Bronchial epithelial cell (primary cell): ENCODE measurements around the gene NLRC5. TPM values are rescaled to one million over a fixed set of nuclear protein-coding genes. Genes with fewer than 3 reads are reported as not detected.

Experiments used
- DNase-seq: peaks from one replicate; pipeline ENCODE4 v3.0.0-alpha.2; 2010; ENCODE audit warnings: low read depth
- FAIRE-seq: peaks from 2 replicates; lab custom pipeline; 2011; peaks lifted over from hg19 to GRCh38; lab: Jason Lieb, UNC
- H3K27me3 ChIP-seq: 2 replicates; pipeline ENCODE4 v1.5.1; 2011; ENCODE audit warnings: low read length; ENCODE audit not compliant: control insufficient read depth, insufficient read depth
- H3K36me3 ChIP-seq: 2 replicates; pipeline ENCODE4 v1.5.1; 2011; ENCODE audit warnings: low read length; ENCODE audit not compliant: control insufficient read depth, insufficient read depth
- H3K4me3 ChIP-seq: 2 replicates; pipeline ENCODE4 v1.5.1; 2011; ENCODE audit warnings: mild to moderate bottlenecking, low read depth, low read length, control low read depth
- total RNA-seq: library from RNA; depleted of rRNA; stranded (reverse); fragments of >200 nt; gene quantifications from 2 replicates; pipeline ENCODE4 v1.2.1, GENCODE V29; 2014
- TF ChIP-seq, protein P1 (sequence below): IDR thresholded peaks from 2 replicates; pipeline ENCODE4 v1.5.1; 2011; ENCODE audit warnings: mild to moderate bottlenecking, moderate library complexity, low read length, control low read depth, inconsistent platforms; ENCODE audit not compliant: insufficient read depth, severe bottlenecking

NLRC5 gene
- total RNA-seq, 1 donor from 2014 or later: 2.1 TPM

DNA sequence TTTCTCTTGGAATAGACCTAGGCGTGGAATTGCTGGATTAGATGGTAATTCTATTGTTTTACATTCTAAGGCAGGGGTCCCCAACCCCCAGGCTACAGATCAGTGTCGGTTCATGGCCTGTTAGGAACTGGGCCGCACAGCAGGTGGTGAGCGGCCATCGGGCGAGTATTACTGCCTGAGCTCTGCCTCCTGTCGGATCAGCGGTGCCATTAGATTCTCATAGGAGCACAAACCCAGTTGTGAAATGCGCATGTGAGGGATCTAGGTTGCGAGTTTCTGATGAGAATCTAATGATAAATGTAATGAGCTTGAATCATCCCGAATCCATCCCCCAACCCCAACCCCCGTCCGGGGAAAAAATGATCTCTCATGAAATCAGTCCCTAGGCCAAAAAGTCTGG lies 23.0 kb downstream of the NLRC5 start:
- no peak for DNase-seq
- no peak for FAIRE-seq

DNA sequence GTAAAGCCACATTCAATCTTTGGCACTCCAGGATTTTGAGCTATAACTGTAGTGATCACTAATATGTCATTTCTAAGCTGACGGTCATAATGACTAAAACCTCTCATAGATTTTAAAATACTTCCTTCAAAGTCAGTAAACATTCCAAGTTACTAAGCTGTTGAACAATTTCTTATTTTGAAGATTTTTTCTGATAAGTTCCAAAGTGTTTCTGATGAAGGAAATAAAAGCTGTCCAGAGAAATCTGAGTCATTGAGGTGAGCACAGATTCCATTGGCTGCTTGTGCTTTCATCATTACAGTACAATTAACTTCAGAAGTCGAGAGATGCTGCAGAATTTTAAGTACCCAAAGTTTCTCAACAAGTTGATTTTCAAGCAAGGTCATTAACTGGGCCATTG lies 23.9 kb downstream of the NLRC5 start:
- TF ChIP-seq, protein P1, sequence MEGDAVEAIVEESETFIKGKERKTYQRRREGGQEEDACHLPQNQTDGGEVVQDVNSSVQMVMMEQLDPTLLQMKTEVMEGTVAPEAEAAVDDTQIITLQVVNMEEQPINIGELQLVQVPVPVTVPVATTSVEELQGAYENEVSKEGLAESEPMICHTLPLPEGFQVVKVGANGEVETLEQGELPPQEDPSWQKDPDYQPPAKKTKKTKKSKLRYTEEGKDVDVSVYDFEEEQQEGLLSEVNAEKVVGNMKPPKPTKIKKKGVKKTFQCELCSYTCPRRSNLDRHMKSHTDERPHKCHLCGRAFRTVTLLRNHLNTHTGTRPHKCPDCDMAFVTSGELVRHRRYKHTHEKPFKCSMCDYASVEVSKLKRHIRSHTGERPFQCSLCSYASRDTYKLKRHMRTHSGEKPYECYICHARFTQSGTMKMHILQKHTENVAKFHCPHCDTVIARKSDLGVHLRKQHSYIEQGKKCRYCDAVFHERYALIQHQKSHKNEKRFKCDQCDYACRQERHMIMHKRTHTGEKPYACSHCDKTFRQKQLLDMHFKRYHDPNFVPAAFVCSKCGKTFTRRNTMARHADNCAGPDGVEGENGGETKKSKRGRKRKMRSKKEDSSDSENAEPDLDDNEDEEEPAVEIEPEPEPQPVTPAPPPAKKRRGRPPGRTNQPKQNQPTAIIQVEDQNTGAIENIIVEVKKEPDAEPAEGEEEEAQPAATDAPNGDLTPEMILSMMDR: no peak
- peak; percentile 61 for DNase-seq
- FAIRE-seq: no peak
- Histone ChIP-seq H3K27me3 (no peaks in the 10 kb centered on the region), H3K4me3 (no peak overlapping the region), H3K36me3 (no peaks in the 10 kb centered on the region)

More for the DNA sequence above, 23.0 kb downstream of the NLRC5 start:
- TF ChIP-seq, protein P1: no peak
- no peaks in the 10 kb centered on the region for H3K36me3 ChIP-seq
- no peak overlapping the region for H3K4me3 ChIP-seq
- no peaks in the 10 kb centered on the region for H3K27me3 ChIP-seq

DNA sequence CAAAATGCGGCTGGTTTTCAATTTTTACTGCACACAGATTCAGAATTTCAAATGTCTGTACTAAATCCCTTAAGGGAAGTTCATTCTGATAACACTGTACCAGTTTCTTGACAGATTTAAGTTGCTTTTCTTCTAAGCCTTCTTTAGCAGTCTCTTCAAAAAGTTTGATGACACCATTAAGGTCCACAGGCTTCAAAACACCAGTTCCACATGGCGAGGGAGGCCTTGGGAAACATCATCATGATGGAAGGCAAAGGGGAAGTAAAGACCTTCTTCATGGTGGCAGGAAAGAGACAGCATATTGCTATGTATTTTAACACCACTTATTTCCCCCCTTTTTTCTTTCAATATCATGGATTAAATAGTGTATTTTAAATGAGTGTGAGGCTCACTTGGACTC lies 24.5 kb downstream of the NLRC5 start:
- DNase-seq: no peak
- TF ChIP-seq, protein P1: no peak
- no peaks in the 10 kb centered on the region for H3K36me3 ChIP-seq
- H3K27me3 ChIP-seq: no peaks in the 10 kb centered on the region
- FAIRE-seq: no peak
- no peak overlapping the region for H3K4me3 ChIP-seq

DNA sequence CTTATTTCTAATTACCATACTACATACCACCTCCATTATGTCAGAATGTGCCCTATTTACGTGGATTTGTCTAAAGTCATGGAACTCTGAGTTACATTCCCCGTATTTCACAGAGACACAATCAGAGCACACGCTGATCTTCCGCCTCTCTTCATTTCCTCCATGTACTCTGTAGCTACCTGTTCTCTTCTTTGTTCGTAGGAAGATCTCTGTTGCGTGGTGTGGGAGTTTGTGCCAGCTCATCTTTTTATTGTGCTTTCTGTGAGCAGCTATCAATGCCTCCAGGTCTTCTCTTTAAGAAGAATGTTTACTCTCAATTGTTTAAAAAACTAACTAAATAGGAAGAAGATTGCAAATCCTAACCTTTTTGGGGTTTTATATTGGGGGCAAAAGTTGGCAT lies 26.9 kb downstream of the NLRC5 start:
- no peak for FAIRE-seq
- TF ChIP-seq, protein P1: no peak

DNA sequence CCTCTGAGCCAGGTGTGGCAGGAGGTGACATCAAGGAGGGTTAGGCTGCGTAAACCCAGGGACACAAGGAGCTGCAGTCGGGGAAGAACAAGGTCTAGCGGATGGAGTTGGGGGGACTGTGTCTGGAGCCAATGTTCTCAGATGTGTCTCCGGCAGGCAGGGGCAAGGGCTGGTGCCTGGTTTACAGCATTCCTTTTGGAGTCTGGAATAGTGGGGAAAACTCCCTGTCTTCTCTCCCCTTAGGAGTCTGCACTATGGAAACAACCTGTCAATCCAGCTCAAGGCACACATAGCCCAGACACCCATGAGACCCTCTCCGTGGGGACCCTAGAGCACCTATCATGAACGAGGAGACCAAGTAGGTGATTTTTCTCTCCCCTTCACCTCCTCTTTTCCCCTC lies 27.5 kb downstream of the NLRC5 start:
- no peaks in the 10 kb centered on the region for H3K36me3 ChIP-seq
- TF ChIP-seq, protein P1: no peak
- no peak overlapping the region for H3K4me3 ChIP-seq
- DNase-seq: no peak
- no peak for FAIRE-seq
- no peaks in the 10 kb centered on the region for H3K27me3 ChIP-seq

More for the DNA sequence above, 26.9 kb downstream of the NLRC5 start:
- no peak overlapping the region for H3K4me3 ChIP-seq
- DNase-seq: no peak
- H3K36me3 ChIP-seq: no peaks in the 10 kb centered on the region
- no peaks in the 10 kb centered on the region for H3K27me3 ChIP-seq

DNA sequence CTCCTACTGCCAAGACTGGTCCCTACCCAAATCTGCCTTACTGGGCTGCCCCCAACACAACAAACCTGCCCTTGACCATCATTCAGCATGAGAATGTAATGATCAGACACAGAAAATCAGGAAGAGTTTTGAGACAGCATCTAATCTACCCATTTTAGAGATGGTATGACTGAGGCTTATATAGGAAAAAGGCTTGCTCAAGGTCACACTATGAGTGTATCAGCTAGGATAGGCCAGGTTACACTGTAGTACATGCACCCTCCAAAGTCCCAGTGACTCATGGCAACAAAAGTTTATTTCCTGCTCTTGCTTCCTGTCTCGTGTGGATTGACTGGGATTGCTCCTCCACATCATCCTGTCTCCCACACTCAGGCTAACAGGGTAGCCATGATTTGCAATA lies 27.9 kb downstream of the NLRC5 start:
- no peak for FAIRE-seq
- DNase-seq: peak; percentile 39
- Histone ChIP-seq H3K36me3 (no peaks in the 10 kb centered on the region), H3K4me3 (no peak overlapping the region), H3K27me3 (no peaks in the 10 kb centered on the region)
- TF ChIP-seq, protein P1: no peak
